GM10847 (cell line): ENCODE data around the gene PPP4R4.

ENCODE experiments used
- POLR2A ChIP-seq: IDR thresholded peaks from 2 replicates; pipeline ENCODE4 v1.6.1; 2011; ENCODE audit not compliant: insufficient read length; ENCODE audit errors: extremely low read depth

The PPP4R4 gene

GRCh38 chr14:94306047-94306978 lies 132.2 kb downstream of the PPP4R4 start:
- TF ChIP-seq POLR2A, result no peak

DNA sequence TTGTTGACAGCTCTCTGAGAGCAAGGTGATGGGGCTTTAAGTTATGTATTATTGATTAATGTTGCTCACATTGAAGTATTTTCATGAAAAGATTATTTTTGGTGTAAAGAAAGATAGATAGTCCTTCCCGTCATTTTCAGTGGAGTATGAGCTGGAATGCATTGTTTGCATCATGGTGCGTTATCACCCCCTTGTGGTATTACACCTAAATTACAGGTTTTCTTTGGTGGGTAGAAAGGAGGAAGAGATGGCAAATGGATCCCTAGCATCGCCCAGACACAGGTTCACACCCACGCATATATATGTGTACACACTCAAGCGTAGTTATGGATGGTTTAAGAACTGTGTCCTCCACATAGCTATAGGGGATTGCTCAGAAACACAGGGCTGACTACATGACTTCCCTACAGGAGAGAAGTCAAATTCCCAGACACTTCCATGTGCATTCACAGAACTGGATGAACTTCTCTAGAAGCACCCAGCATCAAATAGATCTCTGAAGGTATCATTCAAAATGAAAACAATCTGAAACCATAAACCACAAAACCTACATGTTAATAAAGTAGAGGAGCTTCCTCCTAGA lies 133.4 kb downstream of the PPP4R4 start:
- no peak for TF ChIP-seq POLR2A

- no peak for TF ChIP-seq POLR2A
Measured at GRCh38 chr14:94309721-94310120, 135.6 kb downstream of the PPP4R4 start.

GRCh38 chr14:94310248-94310647 lies 136.1 kb downstream of the PPP4R4 start:
- no peak for TF ChIP-seq POLR2A

DNA sequence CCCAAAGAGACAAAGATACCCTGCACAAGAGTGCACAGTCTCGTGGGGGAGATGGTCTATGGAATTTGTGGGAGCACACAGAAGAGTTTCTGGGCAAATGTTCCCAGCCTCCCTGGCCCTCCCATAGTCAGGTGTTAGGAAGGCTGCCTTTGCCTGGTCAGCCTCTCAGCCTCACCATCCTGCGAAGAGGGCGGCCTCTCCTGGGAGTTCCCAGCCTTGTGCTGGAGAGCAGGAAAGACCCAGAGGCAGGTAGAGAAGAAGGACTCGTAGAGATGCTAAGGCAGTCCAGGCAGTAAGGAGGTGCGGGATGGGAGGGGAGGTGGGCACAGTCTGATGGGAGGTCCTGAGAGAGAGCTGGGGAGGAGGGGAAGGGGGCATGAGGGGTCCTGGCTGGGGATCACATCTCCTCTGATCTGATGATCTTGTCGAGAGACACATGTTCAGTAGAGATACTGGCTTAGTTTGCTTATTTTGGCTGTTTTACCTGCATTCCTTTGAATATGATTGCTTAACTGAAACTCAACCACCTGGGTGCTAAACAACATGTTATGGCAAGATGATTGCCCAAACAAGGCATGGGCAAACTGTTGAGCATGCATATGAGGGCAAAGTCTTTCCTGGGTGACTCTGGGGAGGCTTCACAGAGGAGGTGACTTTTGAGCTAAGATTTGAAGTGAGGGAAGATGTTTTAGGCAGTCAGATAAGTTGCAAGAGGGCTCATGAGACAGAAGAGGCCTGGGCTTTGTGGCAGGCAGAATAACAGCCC lies 138.5 kb downstream of the PPP4R4 start:
- no peak for TF ChIP-seq POLR2A

- TF ChIP-seq POLR2A, result no peak
Measured at GRCh38 chr14:94313991-94314655, 140.0 kb downstream of the PPP4R4 start.

GRCh38 chr14:94314890-94315289 lies 140.8 kb downstream of the PPP4R4 start:
- TF ChIP-seq POLR2A, result no peak

DNA sequence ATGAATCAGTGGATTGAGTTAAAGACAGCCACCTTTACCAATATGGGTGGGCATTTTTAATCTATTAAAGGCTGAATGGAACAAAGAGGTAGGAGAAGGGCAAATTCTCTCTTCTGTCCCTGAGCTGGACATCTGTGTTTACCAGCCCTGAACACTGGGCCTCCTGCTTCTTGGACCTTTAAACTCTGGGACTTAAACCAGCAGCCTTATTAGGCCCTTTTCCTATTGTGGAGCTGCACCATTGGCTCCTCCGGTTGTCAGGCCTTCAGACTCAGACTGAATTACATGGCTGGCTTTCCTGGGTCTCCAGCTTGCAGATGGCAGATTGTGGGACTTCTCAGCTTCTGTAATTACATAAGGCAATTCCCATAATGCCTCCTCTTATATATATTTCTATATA lies 142.6 kb downstream of the PPP4R4 start:
- no peak for TF ChIP-seq POLR2A

- TF ChIP-seq POLR2A, result no peak
Measured at GRCh38 chr14:94317259-94317658, 143.1 kb downstream of the PPP4R4 start.

DNA sequence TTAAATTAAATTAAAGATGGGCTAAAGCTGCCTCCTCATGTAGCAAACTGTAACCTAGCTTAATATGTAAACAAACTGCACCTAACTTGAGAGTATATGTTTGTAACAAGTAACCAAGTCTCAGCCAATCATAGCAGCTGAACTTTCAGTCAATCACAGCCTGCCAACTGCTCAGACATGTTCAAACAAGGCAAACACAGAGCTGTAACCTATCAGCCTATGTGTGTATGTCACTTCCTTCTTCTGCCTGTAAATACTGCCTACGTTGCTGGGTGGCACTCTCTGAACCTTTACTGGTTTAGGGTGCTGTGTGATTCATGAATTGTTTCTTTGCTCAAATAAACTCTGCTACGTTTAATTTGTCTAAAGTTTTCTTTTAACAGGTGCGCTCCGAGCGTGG lies 146.1 kb downstream of the PPP4R4 start:
- no peak for TF ChIP-seq POLR2A

- no peak for TF ChIP-seq POLR2A
Measured at GRCh38 chr14:94321421-94322271, 147.5 kb downstream of the PPP4R4 start.

DNA sequence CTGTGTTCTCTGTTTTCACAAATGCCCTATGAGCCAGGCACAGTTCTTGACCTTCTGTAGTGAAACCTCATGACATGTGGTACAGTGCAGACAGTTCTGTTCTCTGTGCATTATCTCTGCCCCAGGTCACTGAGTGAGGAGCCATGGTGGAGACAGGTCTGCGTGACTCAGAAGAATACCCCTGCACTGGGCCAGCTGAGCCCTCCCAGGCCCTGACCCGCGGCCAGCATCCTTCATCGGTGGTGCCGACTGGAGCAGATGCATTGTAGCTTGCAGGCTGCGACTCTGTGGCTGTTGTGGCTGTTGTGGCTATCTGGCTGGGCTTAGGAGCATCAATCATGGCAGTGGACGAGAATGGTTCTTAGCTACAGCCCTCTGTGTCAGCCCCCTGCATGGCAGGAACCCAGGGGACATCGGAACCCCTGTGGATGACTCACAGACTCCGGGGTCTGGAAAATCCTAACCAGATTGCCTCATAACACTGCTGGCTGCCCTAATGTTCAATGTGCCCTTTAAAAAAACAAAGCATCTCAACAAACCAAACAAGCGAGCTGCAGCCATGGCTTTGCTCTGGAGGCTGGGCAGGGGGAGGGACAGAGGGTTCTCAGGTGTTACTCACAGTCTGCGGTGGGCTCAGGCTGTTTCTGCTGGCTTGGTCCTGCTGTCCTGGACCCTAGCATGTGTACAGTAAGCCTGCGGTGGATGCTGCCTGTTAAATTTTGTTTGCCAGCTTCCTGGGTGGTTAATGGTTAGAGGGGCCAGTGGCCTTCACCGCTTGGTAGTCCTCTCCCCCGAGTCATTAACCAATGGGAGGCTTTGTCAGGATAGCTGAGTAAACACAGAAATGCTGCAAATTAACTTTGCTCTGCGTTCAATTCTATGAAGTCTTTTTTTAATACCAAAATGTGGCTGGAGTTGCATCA lies 148.8 kb downstream of the PPP4R4 start, which contains the start of gene SERPINA6:
SERPINA6 (minus strand) TSS at position 689 of the 923 bp plus-strand sequence. CDS start 8,688 bp downstream, outside the sequence.
- TF ChIP-seq POLR2A, result no peak

DNA sequence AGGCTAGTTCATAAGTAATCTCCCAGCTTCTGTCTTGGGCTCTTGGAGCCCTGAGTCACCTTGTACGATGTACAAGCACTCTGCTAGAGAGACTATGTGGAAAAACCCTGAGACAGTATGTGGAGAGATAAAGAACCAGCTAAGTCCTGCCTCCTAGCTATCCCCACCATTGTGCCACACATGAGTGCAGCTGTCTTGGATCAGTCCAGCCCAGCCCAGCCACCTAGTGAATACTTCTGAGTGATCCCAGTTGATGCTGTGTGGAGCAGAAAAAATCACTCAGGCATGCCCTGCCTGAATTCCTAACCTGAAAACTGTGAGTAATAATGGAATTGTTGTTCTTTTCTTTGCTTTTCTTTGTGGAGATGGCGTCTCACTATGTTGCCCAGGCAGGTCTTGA lies 154.1 kb downstream of the PPP4R4 start:
- TF ChIP-seq POLR2A, result no peak
